ENCODE measurements around the gene A3GALT2.
A peak's percentile ranks its signal among the peaks of the same experiment; 100 is the strongest.
"Not testable (repeated sequence)": the region's sequence is repeated elsewhere in the genome, so short reads cannot be mapped to it uniquely, and the experiment has no call there.

Gene A3GALT2

GRCh38 chr1:33292726-33293340 lies 28.1 kb downstream of the A3GALT2 start:
- Histone ChIP-seq H3K9me3 (ENCODE audit: control insufficient read depth, insufficient read depth, low read depth, low read length) (no peaks in the 10 kb centered on the region), H3K36me3 (ENCODE audit: control insufficient read depth in 2 of 2, insufficient read depth in 1 of 2, low read length in 2 of 2) (peaks cover 0 to 54% of the 10 kb centered on the region in 2 experiments; a peak in 2 of 3 replicates), H3K4me3 (ENCODE audit: low read depth, low read length) (no peak overlapping the region), H3K27ac (ENCODE audit: extremely low read depth, low read depth, low read length) (no peak overlapping the region), H3K4me1 (ENCODE audit: control insufficient read depth, insufficient read depth, low read length) (no peaks in the 10 kb centered on the region)
- POLR2A ChIA-PET = no interaction called here
- CTCF ChIA-PET = interaction anchor here (0.6 to 7.0 kb wide), 7 partner anchors 9 to 178 kb away, joined by 3 to 135 read pairs (median 4); partner anchors contain the start of gene ZSCAN20
- no peak for TF ChIP-seq IKZF3 (tag by site-specific recombination; IDR thresholded peaks at IDR 0.05)
- no peak for TF ChIP-seq ZNF362 (tag by site-specific recombination; IDR thresholded peaks at IDR 0.05)
- TF ChIP-seq ZFHX2 (tag by site-specific recombination; conservative IDR thresholded peaks at IDR 0.05) = no peak
- TF ChIP-seq ZFP41 (tag by site-specific recombination; IDR thresholded peaks at IDR 0.05; ENCODE audit: borderline replicate concordance) = no peak
- TF ChIP-seq ZNF514 (tag by site-specific recombination; IDR thresholded peaks at IDR 0.05) = no peak
- TF ChIP-seq ZEB2 (tag by site-specific recombination; IDR thresholded peaks at IDR 0.05) = no peak
- TF ChIP-seq ZNF558 (tag by site-specific recombination; IDR thresholded peaks at IDR 0.05) = no peak
- no peak for TF ChIP-seq ZNF791 (tag by site-specific recombination; IDR thresholded peaks at IDR 0.05)
- TF ChIP-seq ZNF184 (tag by site-specific recombination; IDR thresholded peaks at IDR 0.05) = no peak
- TF ChIP-seq ZNF623 (tag by site-specific recombination; IDR thresholded peaks at IDR 0.05) = no peak
- no peak for TF ChIP-seq ZNF341 (tag by site-specific recombination; IDR thresholded peaks at IDR 0.05; ENCODE audit: low read depth)
- TF ChIP-seq ZNF626 (tag by site-specific recombination; IDR thresholded peaks at IDR 0.05) = no peak
- TF ChIP-seq KLF10 (tag by site-specific recombination; IDR thresholded peaks at IDR 0.05) = no peak
- TF ChIP-seq SETDB1 (IDR thresholded peaks at IDR 0.05; ENCODE audit: insufficient read length, low read length) = no peak
- TF ChIP-seq, protein P1, sequence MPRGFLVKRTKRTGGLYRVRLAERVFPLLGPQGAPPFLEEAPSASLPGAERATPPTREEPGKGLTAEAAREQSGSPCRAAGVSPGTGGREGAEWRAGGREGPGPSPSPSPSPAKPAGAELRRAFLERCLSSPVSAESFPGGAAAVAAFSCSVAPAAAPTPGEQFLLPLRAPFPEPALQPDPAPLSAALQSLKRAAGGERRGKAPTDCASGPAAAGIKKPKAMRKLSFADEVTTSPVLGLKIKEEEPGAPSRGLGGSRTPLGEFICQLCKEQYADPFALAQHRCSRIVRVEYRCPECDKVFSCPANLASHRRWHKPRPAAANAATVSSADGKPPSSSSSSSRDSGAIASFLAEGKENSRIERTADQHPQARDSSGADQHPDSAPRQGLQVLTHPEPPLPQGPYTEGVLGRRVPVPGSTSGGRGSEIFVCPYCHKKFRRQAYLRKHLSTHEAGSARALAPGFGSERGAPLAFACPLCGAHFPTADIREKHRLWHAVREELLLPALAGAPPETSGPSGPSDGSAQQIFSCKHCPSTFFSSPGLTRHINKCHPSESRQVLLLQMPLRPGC (tag by site-specific recombination; IDR thresholded peaks at IDR 0.05) = no peak
- no peak for TF ChIP-seq ZNF596 (tag by site-specific recombination; IDR thresholded peaks at IDR 0.05)

- peaks cover 0 to 38% of the 10 kb centered on the region in 2 experiments; a peak in 2 of 3 replicates for H3K36me3 ChIP-seq (ENCODE audit: control insufficient read depth in 2 of 2, insufficient read depth in 1 of 2, low read length in 2 of 2)
- H3K9me3 ChIP-seq (ENCODE audit: control insufficient read depth, insufficient read depth, low read depth, low read length); H3K27ac ChIP-seq (ENCODE audit: extremely low read depth, low read depth, low read length); POLR2A ChIA-PET; H3K4me1 ChIP-seq (ENCODE audit: control insufficient read depth, insufficient read depth, low read length); H3K4me3 ChIP-seq (ENCODE audit: low read depth, low read length); CTCF ChIA-PET: not testable (repeated sequence)
- TF ChIP-seq SCRT1 (tag by site-specific recombination; IDR thresholded peaks at IDR 0.05; ENCODE audit: borderline replicate concordance) (peak; percentile 74; the same call in 1 of the 2 replicates), SCRT2 (tag by site-specific recombination; IDR thresholded peaks at IDR 0.05) (peak; percentile 87), ZNF184 (tag by site-specific recombination; IDR thresholded peaks at IDR 0.05) (peak; percentile 84; the same call in 1 of the 2 replicates)
These were observed 30.3 kb downstream of the A3GALT2 start for GRCh38 chr1:33290615-33291014.

DNA sequence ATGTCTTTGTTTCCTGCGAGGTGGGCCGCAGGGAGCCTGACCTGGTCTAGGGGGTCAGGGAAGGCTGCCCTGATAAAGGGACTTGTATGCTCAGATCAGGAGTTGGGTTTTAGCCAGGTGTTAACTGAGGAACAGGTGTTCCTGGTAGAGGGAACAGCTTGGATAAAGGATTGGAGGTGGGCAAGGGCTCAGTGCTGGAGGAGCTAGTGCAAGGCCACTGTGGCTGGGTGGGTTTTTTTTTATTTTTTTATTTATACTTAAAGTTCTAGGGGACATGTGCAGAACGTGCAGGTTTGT lies 31.1 kb downstream of the A3GALT2 start:
- Histone ChIP-seq H3K4me3 (ENCODE audit: low read depth, low read length) (no peak overlapping the region), H3K9me3 (ENCODE audit: control insufficient read depth, insufficient read depth, low read depth, low read length) (no peaks in the 10 kb centered on the region), H3K4me1 (ENCODE audit: control insufficient read depth, insufficient read depth, low read length) (no peaks in the 10 kb centered on the region), H3K27ac (ENCODE audit: extremely low read depth, low read depth, low read length) (no peak overlapping the region), H3K36me3 (ENCODE audit: control insufficient read depth in 2 of 2, insufficient read depth in 1 of 2, low read length in 2 of 2) (peaks cover 0 to 37% of the 10 kb centered on the region in 2 experiments; a peak in 2 of 3 replicates)
- CTCF ChIA-PET = interaction anchor here (1.6 kb wide), 1 partner anchor 8 kb away, joined by 4 read pairs; no protein-coding TSS in a partner anchor
- POLR2A ChIA-PET = no interaction called here
- TF ChIP-seq ZFP41 (tag by site-specific recombination; IDR thresholded peaks at IDR 0.05; ENCODE audit: borderline replicate concordance) (no peak), BCL11B (tag by site-specific recombination; IDR thresholded peaks at IDR 0.05; ENCODE audit: low read depth) (no peak), ZNF785 (tag by site-specific recombination; IDR thresholded peaks at IDR 0.05) (no peak), ZNF354C (tag by site-specific recombination; IDR thresholded peaks at IDR 0.05; ENCODE audit: borderline replicate concordance, low read depth) (no peak), SCRT2 (tag by site-specific recombination; IDR thresholded peaks at IDR 0.05) (no peak), ZNF112 (tag by site-specific recombination; IDR thresholded peaks at IDR 0.05) (no peak), ZNF623 (tag by site-specific recombination; IDR thresholded peaks at IDR 0.05) (no peak), ZNF214 (tag by site-specific recombination; IDR thresholded peaks at IDR 0.05; ENCODE audit: borderline replicate concordance) (no peak), ZNF10 (tag by site-specific recombination; IDR thresholded peaks at IDR 0.05) (no peak), ZNF768 (tag by site-specific recombination; IDR thresholded peaks at IDR 0.05) (no peak), ZNF747 (tag by site-specific recombination; IDR thresholded peaks at IDR 0.05) (no peak), ZNF155 (tag by site-specific recombination; IDR thresholded peaks at IDR 0.05) (no peak), ZNF513 (tag by site-specific recombination; IDR thresholded peaks at IDR 0.05) (no peak), ZNF830 (tag by site-specific recombination; IDR thresholded peaks at IDR 0.05; ENCODE audit: low read depth) (no peak), ZNF223 (tag by site-specific recombination; IDR thresholded peaks at IDR 0.05) (no peak)
